ENCODE results near the gene ATP7B.

ATP7B gene

GRCh38 chr13:51894239-51894638 is 117.0 kb downstream of the ATP7B start:
- DNase-seq (ENCODE audit: low read depth in 2 of 2) = no peak

GRCh38 chr13:51892657-51893056 is 118.6 kb downstream of the ATP7B start:
- DNase-seq (ENCODE audit: low read depth in 2 of 2) = no peak

GRCh38 chr13:51887468-51887867 is 123.8 kb downstream of the ATP7B start:
- no peak for DNase-seq (ENCODE audit: low read depth in 2 of 2)

- no peak for DNase-seq (ENCODE audit: low read depth in 2 of 2)
These were observed 125.6 kb downstream of the ATP7B start for GRCh38 chr13:51885651-51886050.

- no peak for DNase-seq (ENCODE audit: low read depth in 2 of 2)
These were observed 128.0 kb downstream of the ATP7B start for GRCh38 chr13:51883226-51883600.

Measured in stimulated activated CD8-positive, alpha-beta memory T cell treated with anti-CD3 and anti-CD28 coated beads, Interleukin-7, amount 100 ng/mL, for 1 hour (primary cell).